ENCODE measurements around the gene CNKSR3.

GRCh38 chr6:154359161-154359574 lies 151.3 kb downstream of the CNKSR3 start:
- TF ChIP-seq, protein P1, sequence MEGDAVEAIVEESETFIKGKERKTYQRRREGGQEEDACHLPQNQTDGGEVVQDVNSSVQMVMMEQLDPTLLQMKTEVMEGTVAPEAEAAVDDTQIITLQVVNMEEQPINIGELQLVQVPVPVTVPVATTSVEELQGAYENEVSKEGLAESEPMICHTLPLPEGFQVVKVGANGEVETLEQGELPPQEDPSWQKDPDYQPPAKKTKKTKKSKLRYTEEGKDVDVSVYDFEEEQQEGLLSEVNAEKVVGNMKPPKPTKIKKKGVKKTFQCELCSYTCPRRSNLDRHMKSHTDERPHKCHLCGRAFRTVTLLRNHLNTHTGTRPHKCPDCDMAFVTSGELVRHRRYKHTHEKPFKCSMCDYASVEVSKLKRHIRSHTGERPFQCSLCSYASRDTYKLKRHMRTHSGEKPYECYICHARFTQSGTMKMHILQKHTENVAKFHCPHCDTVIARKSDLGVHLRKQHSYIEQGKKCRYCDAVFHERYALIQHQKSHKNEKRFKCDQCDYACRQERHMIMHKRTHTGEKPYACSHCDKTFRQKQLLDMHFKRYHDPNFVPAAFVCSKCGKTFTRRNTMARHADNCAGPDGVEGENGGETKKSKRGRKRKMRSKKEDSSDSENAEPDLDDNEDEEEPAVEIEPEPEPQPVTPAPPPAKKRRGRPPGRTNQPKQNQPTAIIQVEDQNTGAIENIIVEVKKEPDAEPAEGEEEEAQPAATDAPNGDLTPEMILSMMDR (IDR thresholded peaks at IDR 0.05), result no peak
- TF ChIP-seq EZH2 (IDR thresholded peaks at IDR 0.05) (no peak), EZH2phosphoT487 (IDR thresholded peaks at IDR 0.05) (no peak)
